Fibroblast of skin of right quadriceps (primary cell): ENCODE results near the gene PRPF4.
"Not testable (repeated sequence)": the region's sequence is repeated elsewhere in the genome, so short reads cannot be mapped to it uniquely, and the experiment has no call there.

Source experiments
- DNase-seq: peaks from one replicate; pipeline ENCODE4 v3.0.0-alpha.2; 2013

PRPF4 gene

DNA sequence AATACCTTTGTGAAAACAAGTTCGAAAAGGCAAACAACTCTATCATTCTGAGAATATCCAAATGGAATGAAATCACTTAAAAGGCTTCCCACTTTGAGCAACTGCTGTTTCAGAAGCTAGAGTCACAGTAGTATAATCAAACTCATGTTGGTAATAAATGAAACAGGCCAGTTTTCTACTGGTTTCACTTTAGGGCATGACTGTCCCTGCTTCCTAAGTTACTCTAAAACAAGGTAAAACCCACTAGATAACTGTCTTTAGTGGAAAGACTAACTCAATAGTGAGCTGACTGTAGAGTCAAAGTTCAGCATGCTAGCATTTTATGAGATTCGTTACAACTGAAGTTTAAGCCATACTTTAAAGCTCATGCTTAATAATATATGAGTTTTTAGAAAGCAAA, 6.1 kb upstream of the PRPF4 start:
- no peak for DNase-seq

- DNase-seq: no peak
These were observed 5.6 kb upstream of the PRPF4 start for GRCh38 chr9:113269871-113270270.

DNA sequence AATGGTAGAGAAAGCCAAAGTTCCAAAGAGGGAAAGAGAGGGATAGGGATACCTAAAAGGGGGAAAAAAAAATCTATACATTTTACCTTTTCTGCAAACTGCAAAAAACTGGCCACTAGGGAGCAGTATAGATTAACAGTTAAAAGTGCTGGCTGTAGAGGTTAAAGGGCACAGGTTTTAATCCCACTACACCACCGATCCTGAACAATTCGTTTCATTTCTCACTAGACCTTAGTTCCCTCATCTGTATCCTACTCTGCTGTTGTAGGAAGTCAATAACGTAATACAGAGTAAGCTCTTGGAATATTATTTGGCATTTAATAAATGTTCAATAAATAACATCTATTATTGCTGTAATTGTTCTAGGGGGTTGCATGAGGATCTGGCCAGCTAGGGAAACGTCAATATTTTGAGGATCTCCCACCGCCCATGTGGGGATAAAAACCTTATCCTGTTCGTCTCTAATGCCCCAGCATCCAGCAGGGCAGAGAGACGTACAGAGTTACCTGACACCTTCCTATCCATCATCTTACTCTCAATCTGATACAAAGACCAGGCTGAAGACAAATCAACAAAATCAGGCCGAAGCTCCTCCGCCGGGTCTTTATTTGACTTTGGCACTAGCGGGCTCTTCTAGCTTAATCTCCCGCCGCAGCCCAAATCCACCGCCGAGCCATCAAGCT, 843 bp upstream of the PRPF4 start:
- DNase-seq: peak; percentile 63

DNA sequence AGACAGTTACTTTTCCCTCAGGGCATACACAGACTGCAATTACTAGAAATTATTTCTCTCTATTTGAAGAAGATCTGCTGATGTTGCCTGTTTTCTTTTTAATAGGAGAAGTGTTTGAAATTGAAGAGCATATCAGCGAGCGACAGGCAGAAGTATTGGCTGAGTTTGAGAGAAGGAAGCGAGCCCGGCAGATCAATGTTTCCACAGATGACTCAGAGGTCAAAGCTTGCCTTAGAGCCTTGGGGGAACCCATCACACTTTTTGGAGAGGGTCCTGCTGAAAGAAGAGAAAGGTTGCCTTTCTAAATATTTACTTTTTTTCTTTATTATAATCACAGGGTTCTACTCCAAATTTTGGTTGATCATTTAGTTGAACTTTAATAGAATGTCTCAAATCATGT, 3.4 kb downstream of the PRPF4 start:
- DNase-seq: no peak

DNA sequence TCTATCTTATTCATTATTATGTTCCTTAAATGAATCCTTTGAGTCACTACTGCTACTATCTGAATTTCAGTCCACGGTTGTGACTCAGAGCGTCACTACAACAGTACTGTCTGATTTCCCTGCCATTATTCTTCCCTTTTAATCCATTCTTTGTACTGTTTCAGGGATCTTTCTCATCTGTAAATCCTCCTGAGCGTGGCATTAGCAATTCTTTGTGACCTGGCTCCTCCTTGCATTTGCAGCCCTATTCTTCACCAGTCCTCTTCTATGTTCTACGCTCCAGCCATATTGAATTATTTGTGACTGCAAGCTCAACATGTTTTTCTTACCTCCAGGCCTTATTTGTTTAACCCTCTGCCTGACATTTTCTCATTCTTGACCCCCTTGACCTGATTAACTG, 5.9 kb downstream of the PRPF4 start:
- DNase-seq: no peak

- DNase-seq: no peak
These were observed 13.6 kb downstream of the PRPF4 start for GRCh38 chr9:113289091-113289490.

DNA sequence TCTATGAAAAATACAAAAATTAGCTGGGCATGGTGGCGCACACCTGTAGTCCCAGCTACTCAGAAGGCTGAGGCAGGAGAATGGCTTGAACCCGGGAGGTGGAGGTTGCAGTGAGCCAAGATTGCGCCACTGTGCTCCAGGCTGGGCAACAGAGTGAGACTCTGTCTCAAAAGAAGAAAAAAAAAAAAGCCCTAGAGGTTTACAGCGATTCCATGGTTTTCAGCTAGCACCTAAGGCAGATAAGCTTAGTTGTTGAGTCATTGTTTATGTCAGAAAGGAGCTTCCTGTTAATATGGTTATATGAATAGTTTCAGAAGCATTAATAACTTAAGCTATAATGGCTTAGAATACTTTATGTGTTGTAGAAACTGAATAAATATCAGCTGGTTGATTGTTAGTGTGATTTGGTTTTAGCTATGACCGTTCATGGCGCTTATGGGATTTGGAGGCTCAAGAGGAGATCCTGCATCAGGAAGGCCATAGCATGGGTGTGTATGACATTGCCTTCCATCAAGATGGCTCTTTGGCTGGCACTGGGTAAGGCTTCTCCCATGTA, 14.7 kb downstream of the PRPF4 start:
- no peak for DNase-seq

DNA sequence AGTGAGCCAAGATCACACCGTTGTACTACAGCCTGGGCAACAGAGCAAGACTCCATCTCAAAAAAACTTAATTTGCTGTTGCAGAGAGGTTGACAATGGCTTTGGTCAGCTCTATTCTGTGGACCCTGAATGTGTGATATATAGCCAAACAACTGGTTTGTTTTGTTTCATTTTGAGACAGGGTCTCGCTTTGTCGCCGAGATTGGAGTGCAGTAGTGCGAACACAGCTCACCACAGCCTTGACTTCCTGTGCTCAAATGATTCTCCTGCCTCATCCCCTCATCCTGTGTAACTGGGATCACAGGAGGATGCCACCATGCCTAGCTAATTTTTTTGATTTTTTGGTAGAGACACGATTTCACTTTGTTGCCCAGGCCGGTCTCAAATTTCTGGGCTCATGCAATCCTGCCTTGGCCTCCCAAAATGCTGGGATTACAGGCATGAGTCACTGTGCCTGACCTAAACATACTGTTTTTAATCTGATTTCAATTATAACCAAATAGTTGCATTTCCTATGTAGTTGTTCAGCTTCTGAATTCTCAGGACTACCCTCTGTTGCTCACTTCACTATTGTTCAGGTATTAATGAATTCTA, 17.9 kb downstream of the PRPF4 start:
- DNase-seq: peak; percentile 73

DNA sequence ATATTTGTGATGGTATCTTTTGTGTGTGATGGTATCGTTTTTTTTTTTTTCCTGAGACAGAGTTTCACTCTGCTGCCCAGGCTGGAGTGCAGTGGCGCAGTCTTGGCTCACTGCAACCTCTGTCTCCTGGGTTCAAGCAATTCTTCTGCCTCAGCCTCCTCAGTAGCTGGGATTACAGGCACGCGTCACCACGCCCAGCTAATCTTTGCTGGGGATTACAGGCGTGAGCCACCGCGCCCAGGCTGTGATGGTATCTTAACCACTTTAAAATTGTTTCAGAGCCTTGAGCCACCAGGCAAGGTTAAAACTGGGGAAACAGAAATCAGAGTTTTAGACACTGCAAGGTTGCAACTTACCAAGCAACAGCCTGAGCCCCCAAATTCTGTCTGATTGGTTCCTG, 20.8 kb downstream of the PRPF4 start:
- DNase-seq: not testable (repeated sequence)

DNA sequence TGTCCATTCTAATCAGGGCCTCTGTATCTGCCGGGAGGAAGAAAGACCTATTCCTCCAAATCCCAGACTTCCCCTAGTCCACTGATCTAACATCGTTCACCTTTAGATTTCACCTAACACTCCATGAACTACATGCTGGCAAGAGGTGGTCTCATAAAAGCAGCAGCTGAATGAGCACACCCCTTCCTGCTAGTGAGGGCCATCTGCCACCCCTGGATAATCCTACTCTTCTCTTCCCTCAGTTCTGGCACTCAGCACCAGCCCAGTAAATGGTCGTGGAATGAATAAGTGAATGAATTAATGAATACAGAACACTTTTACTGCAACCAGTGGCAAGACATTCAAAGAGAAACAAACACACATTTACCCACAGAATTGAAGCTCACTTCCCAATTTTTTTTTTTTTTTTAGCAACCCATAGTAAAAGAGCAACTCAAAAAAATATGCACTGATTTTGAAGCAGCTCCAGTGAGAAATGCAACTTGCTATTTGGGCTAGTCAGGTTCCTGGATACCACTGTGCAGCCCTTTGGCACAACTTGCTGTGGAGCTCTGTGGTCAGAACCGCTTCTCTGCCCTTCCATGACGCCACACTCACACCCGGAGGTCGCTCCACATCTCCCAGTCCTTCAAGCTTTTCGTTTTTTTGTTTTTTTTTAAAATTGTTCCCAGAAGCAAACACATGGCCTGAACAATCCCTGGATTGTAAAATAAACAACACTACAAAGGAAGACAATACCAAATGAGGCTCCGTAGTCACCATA, 21.5 kb downstream of the PRPF4 start:
- DNase-seq: no peak

DNA sequence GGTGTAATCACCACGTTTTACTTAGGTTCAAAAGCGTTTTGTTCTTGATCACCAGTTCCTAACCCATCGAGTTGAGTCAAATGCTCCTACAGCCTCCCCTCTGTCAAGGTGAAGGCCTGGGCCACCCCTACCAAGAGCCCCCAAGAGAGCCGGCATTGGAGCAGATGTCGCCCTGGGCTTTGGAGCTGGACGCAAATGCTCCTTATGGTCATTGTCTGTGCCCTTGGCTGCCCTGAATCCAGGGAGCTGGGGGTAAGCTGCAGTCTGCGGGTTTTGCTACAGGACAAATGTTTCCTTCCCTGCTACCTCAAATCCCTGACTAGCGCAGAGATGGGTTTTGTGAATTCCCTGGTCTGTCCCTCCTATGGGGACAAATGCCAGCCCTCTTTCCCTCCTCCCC, 22.9 kb downstream of the PRPF4 start:
- DNase-seq: no peak

DNA sequence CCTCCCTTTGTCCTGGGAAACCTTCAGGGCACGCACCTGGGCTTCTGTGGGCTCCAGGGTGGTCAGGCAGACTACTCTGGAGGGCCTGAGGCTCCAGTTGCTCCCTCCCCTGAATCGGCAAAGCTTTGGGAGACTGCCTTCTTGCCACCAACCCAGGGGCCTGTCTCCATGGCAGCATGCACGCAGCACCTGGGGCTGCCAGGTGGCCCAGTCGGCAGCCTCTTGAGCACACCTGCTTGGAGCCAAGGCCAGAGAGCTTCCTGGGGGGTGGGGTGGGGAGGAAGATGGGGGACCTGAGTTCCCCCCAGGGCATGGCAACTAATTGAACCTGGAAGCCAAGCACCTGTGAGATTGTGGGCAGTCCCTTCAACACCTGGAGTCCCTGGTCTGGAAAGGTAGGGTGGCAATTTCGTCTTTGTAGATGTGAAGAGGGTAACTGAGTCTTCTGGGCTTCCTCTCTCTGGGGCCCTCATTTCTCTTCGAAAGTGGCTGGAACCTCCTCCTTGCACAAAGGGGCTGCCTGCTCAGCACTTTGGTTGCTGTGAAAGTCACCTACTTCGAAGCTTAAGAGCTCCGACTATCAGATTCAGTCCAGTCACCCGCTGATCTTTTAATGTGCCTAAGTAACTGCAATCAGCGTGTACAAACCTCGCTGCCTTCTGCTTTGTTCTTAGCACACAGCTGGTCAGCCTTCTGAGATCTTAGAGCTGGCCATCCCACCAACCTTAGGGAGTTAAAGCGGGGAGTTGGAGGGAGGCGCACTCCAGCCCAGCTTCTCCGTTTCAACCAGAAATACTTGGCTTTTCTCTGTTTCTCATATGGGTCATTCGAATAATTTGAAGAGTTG, 23.7 kb downstream of the PRPF4 start:
- DNase-seq: no peak

- peak; percentile 27 for DNase-seq
These were observed 24.4 kb downstream of the PRPF4 start for GRCh38 chr9:113299800-113300292.

DNA sequence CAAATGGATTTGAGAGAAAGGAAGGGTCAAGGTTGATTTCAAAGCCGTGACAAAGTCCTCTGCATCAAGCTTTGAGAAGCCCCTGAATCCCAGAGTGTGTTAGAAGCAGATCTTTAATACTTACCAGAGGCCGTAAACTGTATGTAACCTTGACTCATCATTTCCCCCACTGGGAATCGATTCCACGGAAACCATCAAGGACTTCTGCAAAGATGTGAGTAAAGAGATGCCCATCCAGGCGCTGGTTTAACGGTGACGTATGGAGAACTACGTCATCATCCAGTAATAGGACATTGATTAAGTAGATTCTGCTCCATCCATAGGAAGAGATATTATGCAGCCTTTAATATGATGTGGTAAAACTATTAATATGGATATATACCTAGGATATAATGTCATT, 26.1 kb downstream of the PRPF4 start:
- peak; percentile 11 for DNase-seq

DNA sequence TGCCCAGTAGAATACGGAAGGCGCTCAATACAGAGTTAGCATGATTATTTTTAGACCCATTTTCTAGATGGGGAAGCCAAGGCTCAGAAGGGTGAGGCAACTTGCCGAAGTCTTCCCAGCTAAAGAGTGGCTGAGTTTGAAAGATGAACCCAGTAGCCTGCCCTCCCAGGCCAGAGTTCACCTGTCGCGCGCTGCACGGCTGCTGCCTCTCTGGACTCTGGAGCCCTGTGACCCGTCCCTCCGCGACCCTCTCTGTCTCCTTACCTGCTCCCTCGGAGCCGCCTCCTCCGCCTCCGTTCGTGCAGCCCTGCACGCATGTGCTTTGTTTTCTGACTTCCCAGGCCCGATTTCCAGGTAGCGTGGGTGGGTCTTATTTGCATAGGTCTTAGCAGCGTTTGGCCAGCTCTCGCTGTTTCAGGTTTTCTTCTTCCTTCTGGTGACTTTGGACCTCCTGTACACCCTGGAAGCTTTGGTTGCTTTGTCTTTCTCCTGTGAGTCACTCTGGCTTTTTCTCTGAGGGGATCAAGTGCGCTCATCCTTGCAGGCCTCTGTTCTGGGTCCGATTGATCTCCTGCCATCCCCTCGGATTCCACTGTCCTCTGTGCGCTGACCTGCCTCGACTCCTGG, 27.4 kb downstream of the PRPF4 start, which contains the start of gene RNF183:
Gene RNF183, minus strand, starts transcription at position 585 of the 627 bp plus-strand sequence. CDS start 5,192 bp downstream, outside the sequence.
- DNase-seq: no peak

DNA sequence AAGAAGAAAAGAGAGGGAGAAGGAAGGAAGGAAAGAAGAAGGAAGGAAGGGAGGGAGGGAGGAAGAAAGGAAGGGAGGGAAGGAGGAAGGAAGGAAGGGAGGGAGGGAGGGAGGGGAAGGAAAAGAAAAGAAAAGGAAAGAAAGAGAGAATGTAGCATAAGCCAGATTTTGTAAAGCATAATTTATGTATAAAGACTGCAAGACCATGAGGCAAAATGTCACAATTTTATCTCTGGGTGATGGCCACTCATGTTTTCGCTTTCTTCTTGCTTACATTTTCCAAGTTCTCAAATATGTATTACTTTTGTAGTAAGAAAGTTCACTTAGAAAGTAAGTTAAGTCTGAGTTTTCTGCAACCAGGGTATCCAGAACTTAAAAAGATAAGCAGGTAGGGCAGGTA, 31.1 kb downstream of the PRPF4 start:
- no peak for DNase-seq

- no peak for DNase-seq
These were observed 32.0 kb downstream of the PRPF4 start for GRCh38 chr9:113307396-113307975.

GRCh38 chr9:113309204-113309813, 33.9 kb downstream of the PRPF4 start:
- peak; percentile 28 for DNase-seq

DNA sequence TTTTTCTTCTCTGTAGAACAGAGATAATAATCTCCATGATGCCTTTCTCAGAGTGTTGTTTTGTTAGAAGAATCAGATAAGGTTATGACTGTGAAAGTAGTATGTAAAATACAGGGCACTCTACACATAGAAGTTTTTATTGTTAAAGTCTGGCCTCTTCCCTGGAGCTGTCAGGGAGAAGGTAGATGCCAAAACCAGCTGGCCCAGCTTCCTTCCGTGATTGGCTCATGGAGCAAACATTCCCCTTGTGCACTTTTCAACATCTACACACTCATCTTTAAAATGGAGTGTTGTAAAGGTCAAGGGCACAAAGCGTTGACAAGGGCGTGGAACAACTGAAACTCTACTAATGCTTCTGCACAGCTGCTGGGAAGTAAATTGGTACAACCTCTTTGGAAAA, 35.1 kb downstream of the PRPF4 start:
- DNase-seq: no peak

DNA sequence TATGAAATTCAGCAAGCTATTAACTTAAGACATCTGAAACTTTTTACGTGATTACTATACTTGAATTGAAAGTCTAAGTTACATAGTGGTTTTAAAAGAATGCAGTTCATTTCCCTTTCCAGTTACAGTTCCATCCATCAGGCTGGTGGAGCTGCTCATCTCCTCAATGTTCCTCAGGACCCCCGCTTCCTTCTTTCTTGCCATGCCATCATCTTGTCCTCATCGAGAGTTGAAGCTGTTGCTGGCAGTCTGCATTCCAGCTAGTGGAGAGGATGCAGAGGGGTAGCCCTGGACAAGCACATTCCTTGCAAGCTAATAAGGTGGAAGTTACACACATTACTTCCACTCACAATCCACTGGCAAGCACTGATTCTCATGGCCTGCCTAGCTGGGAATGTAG, 36.5 kb downstream of the PRPF4 start:
- peak; percentile 29 for DNase-seq

GRCh38 chr9:113313261-113313660, 37.8 kb downstream of the PRPF4 start:
- DNase-seq: no peak
